Measurements from ENCODE around the gene SLC1A3.

The SLC1A3 gene

GRCh38 chr5:36689225-36689624, 82.8 kb downstream of the SLC1A3 start:
- DNase-seq: no peak

GRCh38 chr5:36690041-36690961, 83.9 kb downstream of the SLC1A3 start:
- peak; percentile 22 to 63 (median 38) for DNase-seq

DNA sequence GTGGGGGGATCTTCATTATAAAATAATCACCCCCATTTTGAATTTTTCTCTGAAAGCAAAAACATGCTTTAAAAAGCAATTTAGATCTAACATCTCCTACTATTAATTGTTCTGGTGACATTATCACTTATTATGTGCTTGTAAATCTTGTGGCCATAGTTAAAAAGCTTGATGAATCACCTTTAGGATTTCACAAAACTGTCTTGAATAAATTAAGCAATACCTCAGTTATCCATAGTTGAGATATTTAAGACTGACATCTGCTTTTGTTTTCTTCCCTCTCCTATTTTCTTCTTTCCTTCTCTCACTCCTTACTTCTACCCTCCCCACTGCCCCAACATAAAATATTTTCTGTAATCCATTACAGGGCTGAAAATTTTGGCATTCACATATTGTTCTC, 84.8 kb downstream of the SLC1A3 start:
- DNase-seq: no peak

- DNase-seq: no peak
These were observed 85.4 kb downstream of the SLC1A3 start for GRCh38 chr5:36691696-36692371.

DNA sequence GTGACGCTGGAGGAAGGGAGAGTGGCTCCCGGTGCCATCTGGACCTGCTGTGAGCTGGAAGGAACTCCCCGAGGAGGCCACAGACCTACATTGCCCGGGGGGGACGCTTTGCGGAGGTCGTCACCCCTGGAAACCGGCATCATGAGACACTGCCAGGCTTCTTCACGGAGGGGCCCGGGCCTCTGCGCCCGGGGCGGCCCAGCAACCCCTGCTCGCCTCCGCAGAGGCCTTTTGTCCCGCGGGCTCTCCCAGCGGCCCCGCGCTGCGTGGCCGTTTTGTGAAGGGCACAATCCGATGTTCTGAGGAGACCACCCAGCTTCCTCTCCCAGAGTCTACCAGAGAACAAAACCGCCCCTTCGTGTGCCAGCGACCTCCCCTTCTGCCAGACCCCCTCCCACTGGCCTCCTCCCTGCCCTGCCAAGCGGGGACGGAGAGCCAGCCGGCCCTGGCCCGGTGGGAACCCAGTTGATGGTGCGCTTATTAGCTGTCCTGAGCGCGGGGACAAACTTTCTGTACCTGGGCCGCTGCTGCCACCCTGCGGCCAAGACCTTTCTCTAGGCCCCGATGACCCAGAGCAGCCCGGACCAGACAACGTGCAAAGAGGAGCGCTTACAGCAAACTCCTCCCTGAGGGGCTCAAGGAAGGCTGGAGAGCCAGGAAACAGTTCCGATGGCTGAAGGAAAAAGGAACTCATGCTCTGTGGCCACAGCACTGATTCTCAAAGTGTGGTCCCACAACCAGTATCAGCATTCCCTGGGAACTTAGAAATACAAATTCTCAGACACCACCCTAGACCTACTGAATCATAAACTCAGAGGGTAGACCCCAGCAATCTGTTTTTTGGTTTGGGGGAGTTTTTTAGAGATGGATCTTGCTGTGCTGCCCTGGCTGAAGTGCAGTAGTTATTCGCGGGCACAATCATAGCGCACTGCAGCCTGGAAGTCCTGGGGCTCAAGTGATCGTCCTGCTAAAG, 86.7 kb downstream of the SLC1A3 start:
- DNase-seq: peak in 1 of 5 donors; percentile 29

DNA sequence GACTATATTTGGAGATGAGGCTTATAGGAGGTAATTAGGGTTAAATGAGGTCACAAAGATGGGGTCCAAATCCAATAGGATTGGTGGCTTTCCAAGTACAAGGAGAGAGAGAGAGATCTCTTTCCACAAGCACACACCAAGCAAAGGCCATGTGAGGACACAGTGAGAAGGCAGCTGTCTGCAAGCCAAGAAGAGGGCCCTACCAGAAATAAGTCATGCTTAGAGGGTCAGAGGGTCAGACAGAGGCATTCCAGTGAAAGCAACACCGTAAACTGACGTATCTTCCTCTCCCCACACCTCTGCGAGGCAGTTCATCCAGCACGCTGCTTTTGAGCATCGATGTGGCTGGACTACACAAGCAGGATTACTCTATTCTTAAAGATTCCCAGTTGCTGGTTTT, 87.9 kb downstream of the SLC1A3 start:
- no peak for DNase-seq

DNA sequence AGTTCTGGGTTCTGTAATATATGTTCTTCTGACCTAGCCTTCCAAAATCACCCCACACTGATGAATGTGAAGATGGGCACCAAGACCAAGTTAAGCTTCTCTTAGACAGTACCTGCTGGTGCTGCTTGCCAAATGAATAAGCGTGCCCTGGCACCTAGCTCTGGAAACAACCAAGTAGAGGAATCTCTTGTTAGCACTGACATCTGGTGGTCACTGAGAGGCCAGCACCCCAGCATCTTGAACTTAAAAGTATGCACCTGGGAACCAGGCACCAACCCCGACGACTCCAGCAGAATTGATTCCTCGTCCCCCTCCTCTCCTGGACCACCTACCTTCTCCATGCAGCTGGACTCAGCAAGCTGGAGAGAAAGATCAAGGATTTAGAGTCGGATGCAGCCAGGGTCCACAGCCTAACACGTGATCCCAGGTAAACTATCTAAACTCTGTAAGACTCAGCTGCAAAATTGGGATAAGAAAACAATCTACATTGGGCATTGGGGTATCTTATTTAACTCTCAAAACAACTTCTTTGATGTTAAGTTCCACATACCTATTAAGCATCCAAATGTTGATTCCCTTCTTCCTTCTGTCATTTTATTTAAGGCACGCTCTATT, 89.8 kb downstream of the SLC1A3 start:
- peak in 2 of 5 donors; percentile 9 to 13 for DNase-seq

DNA sequence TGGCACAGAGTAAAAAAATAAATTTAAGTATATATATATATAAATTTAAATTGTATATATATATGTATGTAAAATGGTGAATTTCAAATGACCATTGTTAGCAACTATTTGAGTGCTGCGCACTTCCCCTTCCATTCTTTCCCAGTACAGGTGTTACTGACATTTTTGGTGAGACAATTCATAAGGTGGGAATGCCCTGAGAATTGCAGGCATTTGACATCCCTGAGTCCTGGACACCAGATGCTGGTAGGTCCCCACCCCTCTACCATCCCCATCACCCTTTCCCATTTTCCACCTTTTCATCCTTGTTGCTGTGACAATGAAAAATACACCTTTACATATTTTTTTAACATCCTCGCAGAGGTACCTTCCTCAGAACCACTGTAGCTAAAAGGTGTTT, 91.6 kb downstream of the SLC1A3 start:
- no peak for DNase-seq

- no peak for DNase-seq
These were observed 94.8 kb downstream of the SLC1A3 start for GRCh38 chr5:36701085-36701698.

GRCh38 chr5:36703245-36703860, 96.9 kb downstream of the SLC1A3 start:
- DNase-seq: no peak

DNA sequence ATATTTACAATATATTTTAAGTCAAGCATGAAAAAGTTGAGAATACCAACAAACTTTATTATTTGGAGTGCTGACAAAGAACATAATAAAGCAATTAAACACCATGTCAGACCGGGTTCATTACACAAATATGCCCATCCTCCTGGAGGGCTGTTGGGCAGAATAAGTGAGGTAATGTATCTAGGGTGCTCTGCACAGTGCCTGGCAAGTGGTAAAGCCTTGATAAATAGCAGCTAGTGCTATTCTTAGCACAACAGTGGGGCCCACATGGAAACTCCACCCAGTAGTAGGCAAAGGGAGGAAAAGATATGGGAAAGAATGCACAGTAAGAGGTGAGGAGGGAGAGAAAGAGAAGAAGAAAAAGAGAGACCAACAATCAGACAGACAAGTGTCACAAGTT, 97.7 kb downstream of the SLC1A3 start:
- DNase-seq: no peak

DNA sequence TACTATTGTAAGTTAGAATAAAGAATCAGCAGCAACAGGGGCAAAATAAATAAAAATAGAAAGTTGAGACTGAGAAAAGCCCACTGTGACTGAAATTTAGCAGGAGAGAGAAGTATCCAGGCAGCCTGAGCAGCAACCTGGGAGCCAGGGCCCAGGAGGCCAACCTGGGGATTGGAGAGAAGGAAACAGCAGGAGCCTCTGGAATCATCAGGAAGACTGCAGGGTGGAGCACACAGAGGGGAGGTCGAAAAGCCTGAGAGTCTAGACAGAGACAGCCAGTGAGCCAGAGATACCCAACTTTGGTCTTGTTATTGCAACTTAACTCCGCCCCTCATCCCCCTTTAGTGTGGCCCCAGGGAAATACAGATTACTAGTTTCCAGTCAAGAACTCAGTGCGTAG, 98.6 kb downstream of the SLC1A3 start:
- DNase-seq: no peak

GRCh38 chr5:36706662-36707061, 100.3 kb downstream of the SLC1A3 start:
- DNase-seq: no peak

DNA sequence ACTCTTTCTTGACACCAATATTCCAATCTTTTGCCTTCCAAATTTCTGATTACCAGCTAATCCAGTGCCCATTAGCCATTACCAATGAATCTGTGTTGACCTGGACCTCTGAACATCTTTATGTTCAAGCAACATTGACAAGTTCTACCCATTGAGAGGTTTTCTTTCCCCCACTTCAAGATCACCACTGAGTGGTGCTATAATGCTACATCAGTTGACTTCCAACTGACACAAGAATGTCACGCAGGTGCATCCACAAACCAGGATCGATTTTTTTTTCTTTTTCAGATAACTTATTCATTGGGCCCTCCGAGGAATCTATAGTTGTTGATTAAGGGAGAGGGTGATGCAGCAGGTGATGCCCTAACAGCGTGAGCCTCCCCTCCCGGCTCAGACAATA, 102.6 kb downstream of the SLC1A3 start:
- DNase-seq: no peak

DNA sequence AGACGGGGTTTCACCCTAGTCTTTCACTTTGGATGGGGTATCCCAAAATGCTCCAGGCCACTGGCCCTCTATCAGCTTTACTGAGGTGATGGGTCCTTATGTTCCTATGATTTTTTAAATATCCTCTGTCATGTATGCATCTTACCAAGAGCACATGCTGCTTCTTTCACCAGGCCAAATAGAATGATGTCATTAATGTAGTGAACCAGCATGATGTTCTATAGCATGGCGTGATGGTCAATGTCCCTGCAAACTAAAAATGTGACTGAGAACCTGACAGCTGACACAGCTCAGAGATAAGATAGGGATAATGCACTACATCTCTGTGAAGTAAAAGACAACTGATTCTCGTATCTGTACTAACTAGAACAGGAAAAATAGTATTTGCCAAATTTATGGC, 103.6 kb downstream of the SLC1A3 start:
- no peak for DNase-seq

GRCh38 chr5:36712706-36713105, 106.3 kb downstream of the SLC1A3 start:
- no peak for DNase-seq

- no peak for DNase-seq
These were observed 107.1 kb downstream of the SLC1A3 start for GRCh38 chr5:36713541-36713940.

DNA sequence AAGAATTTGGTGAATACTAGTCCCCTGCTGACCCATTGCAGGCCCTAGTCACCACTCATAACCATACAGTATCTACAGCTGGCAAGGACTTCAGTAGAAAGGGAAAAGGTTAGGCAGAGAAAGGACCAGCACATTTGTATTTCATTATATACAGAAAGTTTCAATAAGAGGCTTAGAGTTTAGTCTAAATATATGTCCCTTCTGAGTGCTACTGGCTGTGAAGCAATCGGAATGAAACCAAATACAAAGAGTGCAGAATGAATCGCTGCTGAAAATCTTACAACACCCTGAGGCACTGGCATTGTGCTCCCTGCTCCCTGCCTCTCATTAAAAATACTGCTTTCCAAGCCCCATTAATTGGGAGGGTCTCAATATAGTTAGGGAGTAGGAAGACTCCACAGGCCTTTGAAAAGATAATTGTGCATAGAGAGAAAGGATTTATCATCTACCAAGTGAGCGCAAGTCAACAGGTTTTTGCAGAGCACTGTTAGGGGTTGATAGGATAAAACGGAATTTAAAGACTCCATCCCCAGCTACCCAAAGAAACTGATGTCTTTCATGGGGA, 110.8 kb downstream of the SLC1A3 start:
- no peak for DNase-seq

GRCh38 chr5:36719282-36719681, 112.9 kb downstream of the SLC1A3 start:
- DNase-seq: no peak

GRCh38 chr5:36720688-36721087, 114.3 kb downstream of the SLC1A3 start:
- DNase-seq: no peak

DNA sequence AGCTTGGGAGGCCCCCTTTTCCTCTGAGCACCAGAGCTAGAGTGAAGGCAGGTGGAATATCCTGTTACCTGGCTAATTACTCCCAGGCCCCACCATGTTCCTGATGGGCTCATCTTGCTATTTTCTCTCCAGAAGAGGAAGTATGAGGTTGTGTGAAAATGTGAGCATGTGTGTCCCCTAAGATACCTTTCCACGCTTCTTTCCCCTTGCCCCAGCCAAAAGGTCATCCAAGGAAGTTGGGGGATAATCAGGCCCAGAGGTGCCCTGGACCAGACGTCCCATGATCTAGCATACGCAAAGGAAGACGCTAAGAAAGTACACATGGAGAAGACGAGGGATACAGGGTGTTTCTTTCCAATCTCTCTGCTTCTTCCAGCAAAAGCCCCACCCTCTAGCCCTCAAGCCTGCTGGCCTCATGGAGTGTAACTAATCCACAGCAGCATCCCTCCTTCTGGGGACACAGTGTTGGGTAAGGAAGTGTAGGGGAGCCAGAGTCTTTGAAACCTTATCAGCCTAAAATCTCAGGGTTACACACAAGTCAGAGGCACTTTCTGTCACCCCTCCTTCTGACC, 115.3 kb downstream of the SLC1A3 start:
- DNase-seq: no peak

Data from T-helper 1 cell (primary cell).